A549 (cell line): ENCODE measurements around the gene FGF4.

Source experiments
- CBX2 ChIP-seq: fragments of 200-600 bp; sonication (generic); IDR thresholded peaks from 2 replicates; pipeline ENCODE4 v1.6.1; 2016; ENCODE audit warnings: low read depth, mild to moderate bottlenecking, borderline replicate concordance
- CEBPB ChIP-seq, 2 experiments: fragments of >200 bp in 1 of 2; sonication (Bioruptor Twin) in 1 of 2; formaldehyde crosslinking in 1 of 2; IDR thresholded peaks; 2 replicates each; pipeline ENCODE4 v1.6.1; 2012 to 2016
- CTCF ChIP-seq: fragments of >200 bp; sonication (Bioruptor Twin); formaldehyde crosslinking; IDR thresholded peaks from 3 replicates; pipeline ENCODE4 v1.5.1; 2016
- E2F6 ChIP-seq: IDR thresholded peaks from 2 replicates; pipeline ENCODE4 v1.6.1; 2012; ENCODE audit warnings: low read depth, borderline replicate concordance
- HMGXB4 ChIP-seq: fragments of 250-450 bp; sonication (Bioruptor Pico); IDR thresholded peaks from 2 replicates; pipeline ENCODE4 v1.5.0; 2021; ENCODE audit warnings: mild to moderate bottlenecking, moderate library complexity, borderline replicate concordance
- POLR2A ChIP-seq: IDR thresholded peaks from 2 replicates; pipeline ENCODE4 v1.6.1; 2012; ENCODE audit warnings: mild to moderate bottlenecking, low read length
- TF ChIP-seq, protein P1 (sequence below): fragments of 450-650 bp; IDR thresholded peaks from 2 replicates; pipeline ENCODE4 v1.6.1; 2014; ENCODE audit warnings: antibody characterized with exemption

GRCh38 chr11:69746140-69746539 is 29.0 kb downstream of the FGF4 start:
- no peak for TF ChIP-seq CEBPB (IDR thresholded peaks at IDR 0.05)
- TF ChIP-seq, protein P1, sequence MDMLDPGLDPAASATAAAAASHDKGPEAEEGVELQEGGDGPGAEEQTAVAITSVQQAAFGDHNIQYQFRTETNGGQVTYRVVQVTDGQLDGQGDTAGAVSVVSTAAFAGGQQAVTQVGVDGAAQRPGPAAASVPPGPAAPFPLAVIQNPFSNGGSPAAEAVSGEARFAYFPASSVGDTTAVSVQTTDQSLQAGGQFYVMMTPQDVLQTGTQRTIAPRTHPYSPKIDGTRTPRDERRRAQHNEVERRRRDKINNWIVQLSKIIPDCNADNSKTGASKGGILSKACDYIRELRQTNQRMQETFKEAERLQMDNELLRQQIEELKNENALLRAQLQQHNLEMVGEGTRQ, result no peak
- no peak for TF ChIP-seq HMGXB4
- no peak for TF ChIP-seq POLR2A
- no peak for TF ChIP-seq CBX2
- TF ChIP-seq CTCF, result no peak
- TF ChIP-seq E2F6, result no peak
